Transverse colon (tissue), 4 donors: Measurements from ENCODE around the gene IRX4.

Experiments used
- CTCF ChIP-seq, 5 experiments: fragments of 200-600 bp in 3 of 5; fragments of 450-650 bp in 2 of 5; sonication (generic) in 3 of 5; IDR thresholded peaks; 1 replicate in 2 of 5; 2 replicates in 3 of 5; pipeline ENCODE4 v1.5.1; 2016 to 2017; ENCODE audit warnings: antibody characterized with exemption in 5 of 5, inconsistent platforms in 3 of 5, mild to moderate bottlenecking in 2 of 5, moderate library complexity in 1 of 5
- POLR2A ChIP-seq: fragments of 450-650 bp; IDR thresholded peaks from one replicate; pipeline ENCODE4 v1.6.1; 2016; ENCODE audit warnings: antibody characterized with exemption, mild to moderate bottlenecking, moderate library complexity
- POLR2AphosphoS5 ChIP-seq, 3 donors: sonication (generic); formaldehyde crosslinking; IDR thresholded peaks; one replicate each; pipeline ENCODE4 v1.6.1; 2016; ENCODE audit warnings: antibody characterized with exemption in 3 of 3

- TF ChIP-seq CTCF (IDR thresholded peaks at IDR 0.05) = no peak
- TF ChIP-seq POLR2AphosphoS5 (IDR thresholded peaks at IDR 0.05) = no peak
- no peak for TF ChIP-seq POLR2A
Observed at GRCh38 chr5:1926071-1926440, 43.3 kb upstream of the IRX4 start.
